K562 (cell line): ENCODE measurements around the gene AGPAT3. TPM values are rescaled to one million over a fixed set of nuclear protein-coding genes. Genes with fewer than 3 reads are reported as not detected.

Experiments used
- ATAC-seq: fragments of 200-7000 bp; cut with Tn5 transposase; 3 replicates; pipeline ENCODE4 v1.9.1; 2020; ENCODE audit warnings: moderate library complexity
- BruUV-seq: library from RNA; stranded (reverse); fragments of 400-500 nt; replicated peaks from 2 replicates; lab custom pipeline; 2021; lab: Mats Ljungman, UMichigan
- CTCF ChIA-PET: fragments of 300-600 bp; formaldehyde crosslinking; extraction: SDS; loops from one replicate; lab custom pipeline; 2021; ENCODE audit warnings: low intra/inter-chr PET ratio; lab: Yijun Ruan, JAX
- POLR2A ChIA-PET: fragments of 300-600, 350-650 bp; sonication (Branson Sonifier 250); formaldehyde crosslinking; extraction: SDS; loops from one replicate; lab custom pipeline; 2021; ENCODE audit warnings: antibody characterized with exemption, inconsistent platforms; lab: Yijun Ruan, JAX
- DNase-seq, 4 experiments: peaks; one replicate each; pipeline versions ENCODE4 v3.0.0 to v3.0.0-alpha.2; 2011 to 2018; ENCODE audit warnings: low spot score in 3 of 4, mixed read lengths in 3 of 4; ENCODE audit errors: extremely low read depth in 1 of 4
- FAIRE-seq: peaks from 2 replicates; lab custom pipeline; 2011; peaks lifted over from hg19 to GRCh38; lab: Jason Lieb, UNC
- H2AFZ ChIP-seq: 2 replicates; pipeline ENCODE4 v1.6.0; 2011; ENCODE audit warnings: low read depth, low read length, control low read depth, inconsistent platforms
- H3K27ac ChIP-seq: fragments of 200-600 bp; 3 replicates; pipeline ENCODE4 v1.8.0; 2011; ENCODE audit warnings: low read depth, mild to moderate bottlenecking, control low read depth, inconsistent platforms, low read length, moderate library complexity, mixed read lengths; ENCODE audit errors: extremely low read depth
- H3K27me3 ChIP-seq, 2 experiments: fragments of 300-600 bp in 1 of 2; 2 replicates in 1 of 2; 3 replicates in 1 of 2; pipeline versions ENCODE4 v1.6.0 to v1.8.0; 2011; ENCODE audit warnings: inconsistent platforms in 2 of 2, low read length in 2 of 2, mild to moderate bottlenecking in 1 of 2, mixed read lengths in 1 of 2, moderate library complexity in 1 of 2; ENCODE audit not compliant: control insufficient read depth in 2 of 2, insufficient read depth in 2 of 2
- H3K36me3 ChIP-seq: fragments of 300-600 bp; 3 replicates; pipeline ENCODE4 v1.8.0; 2011; ENCODE audit warnings: mild to moderate bottlenecking, low read length, inconsistent platforms; ENCODE audit not compliant: control insufficient read depth, insufficient read depth
- H3K4me1 ChIP-seq, 2 experiments: fragments of 200-600 bp in 1 of 2; replicated peaks in 1 of 2; 2 replicates in 1 of 2; 3 replicates in 1 of 2; pipeline versions ENCODE4 v1.5.1 to v1.8.0; 2011; ENCODE audit warnings: inconsistent platforms in 2 of 2, low read length in 2 of 2, mild to moderate bottlenecking in 1 of 2, mixed read lengths in 1 of 2, moderate library complexity in 1 of 2; ENCODE audit not compliant: control insufficient read depth in 2 of 2, insufficient read depth in 2 of 2
- H3K4me2 ChIP-seq: 2 replicates; pipeline ENCODE4 v1.6.1; 2011; ENCODE audit warnings: low read length, control low read depth, inconsistent platforms, mixed read lengths; ENCODE audit not compliant: insufficient read depth
- H3K4me3 ChIP-seq: fragments of 200-600 bp; sonication (generic), shearing (Covaris generic); 2 replicates; pipeline ENCODE4 v1.5.1; 2016; ENCODE audit warnings: control low read depth, inconsistent platforms
- H3K79me2 ChIP-seq: fragments of 200-600 bp; 3 replicates; pipeline ENCODE4 v1.8.0; 2011; ENCODE audit warnings: low read length, inconsistent platforms; ENCODE audit not compliant: control insufficient read depth, insufficient read depth
- H3K9ac ChIP-seq, 2 experiments: 2 replicates each; pipeline versions ENCODE4 v1.6.0 to v1.6.1; 2011; ENCODE audit warnings: low read depth in 2 of 2, low read length in 2 of 2, control low read depth in 1 of 2, inconsistent platforms in 1 of 2, mild to moderate bottlenecking in 1 of 2, mixed read lengths in 1 of 2; ENCODE audit not compliant: insufficient read depth in 1 of 2
- H3K9me1 ChIP-seq: one replicate; pipeline ENCODE4 v1.6.0; 2011; ENCODE audit warnings: inconsistent platforms, mild to moderate bottlenecking, low read length, moderate library complexity; ENCODE audit not compliant: control insufficient read depth, insufficient read depth
- H3K9me3 ChIP-seq: replicated peaks from 2 replicates; pipeline ENCODE4 v1.5.1; 2011; ENCODE audit warnings: low read depth, low read length, inconsistent platforms; ENCODE audit not compliant: control insufficient read depth, insufficient read depth
- H4K20me1 ChIP-seq: replicated peaks from 2 replicates; pipeline ENCODE4 v1.6.1; 2011; ENCODE audit warnings: low read length, inconsistent platforms, mixed read lengths; ENCODE audit not compliant: control insufficient read depth, insufficient read depth
- EGR1 ChIP-seq: fragments of 450-650 bp; conservative IDR thresholded peaks from 2 replicates; pipeline ENCODE4 v1.6.1; 2017; ENCODE audit warnings: mild to moderate bottlenecking
- HIVEP1 ChIP-seq: fragments of 250-450 bp; sonication (Bioruptor Pico); IDR thresholded peaks from 2 replicates; pipeline ENCODE4 v1.4.0; 2020; ENCODE audit warnings: mild to moderate bottlenecking
- POLR3G ChIP-seq: IDR thresholded peaks from 2 replicates; pipeline ENCODE4 v1.6.1; 2011; ENCODE audit not compliant: insufficient read length, insufficient replicate concordance; ENCODE audit errors: extremely low read depth
- TEAD4 ChIP-seq, 2 experiments: sonication (generic) in 1 of 2; formaldehyde crosslinking in 1 of 2; IDR thresholded peaks; 2 replicates each; pipeline versions ENCODE4 v1.6.1 to v1.8.0; 2012 to 2022; ENCODE audit warnings: borderline replicate concordance in 1 of 2, inconsistent platforms in 1 of 2, low read length in 1 of 2, mild to moderate bottlenecking in 1 of 2, missing genetic modification reagents in 1 of 2
- ZNF511 ChIP-seq: sonication (generic); formaldehyde crosslinking; IDR thresholded peaks from 2 replicates; pipeline ENCODE4 v1.8.0; 2022; ENCODE audit warnings: mild to moderate bottlenecking, missing genetic modification reagents
- ZNF583 ChIP-seq: fragments of 250-450 bp; sonication (Bioruptor Pico); IDR thresholded peaks from 2 replicates; pipeline ENCODE4 v1.4.0; 2020
- WGBS: fragments of 100-300 bp; shearing (Covaris generic); methylation state at CpG from one replicate; pipeline ENCODE4 v1.1.6; 2016; ENCODE audit warnings: low coverage, mixed read lengths; ENCODE audit not compliant: insufficient coverage; ENCODE audit errors: missing lambda C conversion rate; 5-methylcytosine and 5-hydroxymethylcytosine counted together
- in situ Hi-C: fragments of 300-500 bp; cut with MboI; formaldehyde crosslinking; loops from 4 replicates; pipeline ENCODE4 v1.15.0; 2018; ENCODE audit warnings: inconsistent platforms, mixed read lengths
- intact Hi-C: fragments of 100-400 bp; cut with micrococcal nuclease; formaldehyde crosslinking; loops from 2 replicates; pipeline ENCODE4 v1.14.2; 2022
- polyA plus RNA-seq, 8 experiments: library from polyadenylated mRNA; depleted of rRNA in 4 of 8; stranded (reverse) in 5 of 8; unstranded in 3 of 8; fragments of >200 nt; fragmentation: Nextera tagmentation in 2 of 8; fragmentation: Illumina TruSeq in 1 of 8; extraction: Ambion mirVana in 2 of 8; extraction: Trizol in 1 of 8; gene quantifications; 2 replicates each; pipeline versions ENCODE4 v1.2.1 to v1.2.3, GENCODE V29; 2011 to 2014; ENCODE audit warnings: inconsistent platforms in 1 of 8, missing spikeins in 1 of 8
- total RNA-seq, 7 experiments: library from RNA; depleted of rRNA in 6 of 7; stranded (reverse); fragments of >200 nt in 6 of 7; fragmentation: Illumina TruSeq in 2 of 7; extraction: Trizol in 2 of 7; gene quantifications; 2 replicates each; pipeline versions ENCODE4 v1.2.1 to v1.2.3, GENCODE V29; 2011 to 2021; ENCODE audit warnings: low replicate concordance in 1 of 7
- TF ChIP-seq, protein P1 (sequence below), 2 experiments: IDR thresholded peaks; 2 replicates each; pipeline ENCODE4 v1.6.1; 2012; ENCODE audit warnings: improper control_type of control experiment in 2 of 2, low read depth in 2 of 2, low read length in 2 of 2, borderline replicate concordance in 1 of 2
- TF ChIP-seq, protein P2 (sequence below): fragments of 450-650 bp; IDR thresholded peaks from 2 replicates; pipeline ENCODE4 v1.6.1; 2016; ENCODE audit warnings: low read depth, mild to moderate bottlenecking, moderate library complexity

Gene AGPAT3
- total and polyA plus RNA-seq, 9 of the 15 experiments (the other 6 are each of a cell fraction or from before 2014, with no cell fraction given): 1.5 to 88.4 (median 35.7) TPM

GRCh38 chr21:43905726-43906455 is 40.9 kb downstream of the AGPAT3 start:
- intact Hi-C loops (no loop called here), in situ Hi-C loops (no loop called here)
- ATAC-seq (no peak), DNase-seq (no peak), FAIRE-seq (no peak)
- CTCF ChIA-PET: no interaction called here
- peak overlapping the region in 1 of 2 experiments; percentile 76; a peak in 2 of 4 replicates for H3K9ac ChIP-seq
- POLR2A ChIA-PET: interaction anchor here (1.4 to 2.3 kb wide), 2 partner anchors 10 to 13 kb away, joined by 3 to 12 read pairs; no protein-coding TSS in a partner anchor
- H3K27ac ChIP-seq: no peak overlapping the region
- BruUV-seq: no TSS peak
- H3K27me3 ChIP-seq: no peaks in the 10 kb centered on the region
- peaks cover 48% of the 10 kb centered on the region for H3K79me2 ChIP-seq
- H3K9me1 ChIP-seq: no peaks in the 10 kb centered on the region
- H3K4me3 ChIP-seq: no peak overlapping the region
- peaks cover 12 to 45% of the 10 kb centered on the region in 2 experiments; a peak in 4 of 5 replicates for H3K4me1 ChIP-seq
- H3K4me2 ChIP-seq: no peak overlapping the region
- peaks cover 4% of the 10 kb centered on the region; the same call in 1 of the 2 replicates for H4K20me1 ChIP-seq
- H2AFZ ChIP-seq: no peak overlapping the region
- WGBS: 84% methylated on average over 16 of the region's 16 CpGs
- H3K9me3 ChIP-seq: no peaks in the 10 kb centered on the region
- peaks cover 40% of the 10 kb centered on the region; the same call in 2 of the 3 replicates for H3K36me3 ChIP-seq
- TF ChIP-seq ZNF583: no peak
- no peak for TF ChIP-seq EGR1
- TF ChIP-seq ZNF511: no peak
- TF ChIP-seq, protein P1, sequence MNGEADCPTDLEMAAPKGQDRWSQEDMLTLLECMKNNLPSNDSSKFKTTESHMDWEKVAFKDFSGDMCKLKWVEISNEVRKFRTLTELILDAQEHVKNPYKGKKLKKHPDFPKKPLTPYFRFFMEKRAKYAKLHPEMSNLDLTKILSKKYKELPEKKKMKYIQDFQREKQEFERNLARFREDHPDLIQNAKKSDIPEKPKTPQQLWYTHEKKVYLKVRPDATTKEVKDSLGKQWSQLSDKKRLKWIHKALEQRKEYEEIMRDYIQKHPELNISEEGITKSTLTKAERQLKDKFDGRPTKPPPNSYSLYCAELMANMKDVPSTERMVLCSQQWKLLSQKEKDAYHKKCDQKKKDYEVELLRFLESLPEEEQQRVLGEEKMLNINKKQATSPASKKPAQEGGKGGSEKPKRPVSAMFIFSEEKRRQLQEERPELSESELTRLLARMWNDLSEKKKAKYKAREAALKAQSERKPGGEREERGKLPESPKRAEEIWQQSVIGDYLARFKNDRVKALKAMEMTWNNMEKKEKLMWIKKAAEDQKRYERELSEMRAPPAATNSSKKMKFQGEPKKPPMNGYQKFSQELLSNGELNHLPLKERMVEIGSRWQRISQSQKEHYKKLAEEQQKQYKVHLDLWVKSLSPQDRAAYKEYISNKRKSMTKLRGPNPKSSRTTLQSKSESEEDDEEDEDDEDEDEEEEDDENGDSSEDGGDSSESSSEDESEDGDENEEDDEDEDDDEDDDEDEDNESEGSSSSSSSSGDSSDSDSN (IDR thresholded peaks at IDR 0.05; ENCODE audit: borderline replicate concordance in 1 of 2, low read depth in 2 of 2, low read length in 2 of 2): no peak
- TF ChIP-seq POLR3G: no peak
- TF ChIP-seq, protein P2, sequence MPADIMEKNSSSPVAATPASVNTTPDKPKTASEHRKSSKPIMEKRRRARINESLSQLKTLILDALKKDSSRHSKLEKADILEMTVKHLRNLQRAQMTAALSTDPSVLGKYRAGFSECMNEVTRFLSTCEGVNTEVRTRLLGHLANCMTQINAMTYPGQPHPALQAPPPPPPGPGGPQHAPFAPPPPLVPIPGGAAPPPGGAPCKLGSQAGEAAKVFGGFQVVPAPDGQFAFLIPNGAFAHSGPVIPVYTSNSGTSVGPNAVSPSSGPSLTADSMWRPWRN: no peak
- TF ChIP-seq HIVEP1 (CRISPR knock-in tag): no peak
- no peak for TF ChIP-seq TEAD4 (IDR thresholded peaks at IDR 0.05; ENCODE audit: low read length)
- TF ChIP-seq TEAD4 (CRISPR knock-in tag; IDR thresholded peaks at IDR 0.05; ENCODE audit: borderline replicate concordance): no peak
